Body of pancreas (tissue), 4 donors: ENCODE results near the gene NR2C2.

Experiments used
- POLR2A ChIP-seq, 3 donors: fragments of 450-650 bp; IDR thresholded peaks; one replicate each; pipeline ENCODE4 v1.6.1; 2016; ENCODE audit warnings: antibody characterized with exemption in 3 of 3, mild to moderate bottlenecking in 2 of 3
- TF ChIP-seq, protein P1 (sequence below), 7 experiments: fragments of 450-650 bp in 4 of 7; fragments of 200-600 bp in 3 of 7; sonication (generic) in 3 of 7; IDR thresholded peaks; one replicate each; pipeline ENCODE4 v1.5.1; 2016 to 2019; ENCODE audit warnings: antibody characterized with exemption in 7 of 7

DNA sequence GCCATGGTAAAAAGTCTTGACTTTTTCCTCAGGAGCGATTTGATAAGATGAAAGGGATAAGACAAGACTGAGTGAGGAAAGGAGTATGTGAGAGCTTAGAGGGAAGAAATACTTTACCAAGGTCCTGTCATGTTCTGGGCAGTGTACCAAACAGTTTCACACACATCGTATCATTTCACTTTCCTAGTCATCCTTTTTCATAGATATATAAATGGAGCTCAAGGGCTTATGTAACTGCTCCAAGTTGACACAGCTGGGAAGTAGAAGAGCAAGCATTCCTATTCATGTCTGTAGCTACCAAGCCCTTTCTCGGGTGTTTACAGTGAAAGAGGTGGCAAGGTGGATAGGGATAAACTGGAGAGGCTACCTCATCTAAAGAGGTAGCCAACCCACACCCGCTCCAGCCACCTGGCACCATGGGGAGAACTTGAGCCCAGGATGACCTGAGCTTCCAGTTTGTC is 60.3 kb downstream of the NR2C2 start:
- TF ChIP-seq, protein P1, sequence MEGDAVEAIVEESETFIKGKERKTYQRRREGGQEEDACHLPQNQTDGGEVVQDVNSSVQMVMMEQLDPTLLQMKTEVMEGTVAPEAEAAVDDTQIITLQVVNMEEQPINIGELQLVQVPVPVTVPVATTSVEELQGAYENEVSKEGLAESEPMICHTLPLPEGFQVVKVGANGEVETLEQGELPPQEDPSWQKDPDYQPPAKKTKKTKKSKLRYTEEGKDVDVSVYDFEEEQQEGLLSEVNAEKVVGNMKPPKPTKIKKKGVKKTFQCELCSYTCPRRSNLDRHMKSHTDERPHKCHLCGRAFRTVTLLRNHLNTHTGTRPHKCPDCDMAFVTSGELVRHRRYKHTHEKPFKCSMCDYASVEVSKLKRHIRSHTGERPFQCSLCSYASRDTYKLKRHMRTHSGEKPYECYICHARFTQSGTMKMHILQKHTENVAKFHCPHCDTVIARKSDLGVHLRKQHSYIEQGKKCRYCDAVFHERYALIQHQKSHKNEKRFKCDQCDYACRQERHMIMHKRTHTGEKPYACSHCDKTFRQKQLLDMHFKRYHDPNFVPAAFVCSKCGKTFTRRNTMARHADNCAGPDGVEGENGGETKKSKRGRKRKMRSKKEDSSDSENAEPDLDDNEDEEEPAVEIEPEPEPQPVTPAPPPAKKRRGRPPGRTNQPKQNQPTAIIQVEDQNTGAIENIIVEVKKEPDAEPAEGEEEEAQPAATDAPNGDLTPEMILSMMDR (IDR thresholded peaks at IDR 0.05), result no peak
- TF ChIP-seq POLR2A (IDR thresholded peaks at IDR 0.05), result no peak
